GM12801 (cell line): ENCODE measurements around the gene CNTROB.

ENCODE experiments used
- TF ChIP-seq, protein P1 (sequence below): IDR thresholded peaks from one replicate; pipeline ENCODE4 v1.5.1; 2011; ENCODE audit warnings: control low read depth; ENCODE audit not compliant: insufficient read length; ENCODE audit errors: extremely low read depth

Gene CNTROB

GRCh38 chr17:7897090-7897489, 34.9 kb upstream of the CNTROB start:
- TF ChIP-seq, protein P1, sequence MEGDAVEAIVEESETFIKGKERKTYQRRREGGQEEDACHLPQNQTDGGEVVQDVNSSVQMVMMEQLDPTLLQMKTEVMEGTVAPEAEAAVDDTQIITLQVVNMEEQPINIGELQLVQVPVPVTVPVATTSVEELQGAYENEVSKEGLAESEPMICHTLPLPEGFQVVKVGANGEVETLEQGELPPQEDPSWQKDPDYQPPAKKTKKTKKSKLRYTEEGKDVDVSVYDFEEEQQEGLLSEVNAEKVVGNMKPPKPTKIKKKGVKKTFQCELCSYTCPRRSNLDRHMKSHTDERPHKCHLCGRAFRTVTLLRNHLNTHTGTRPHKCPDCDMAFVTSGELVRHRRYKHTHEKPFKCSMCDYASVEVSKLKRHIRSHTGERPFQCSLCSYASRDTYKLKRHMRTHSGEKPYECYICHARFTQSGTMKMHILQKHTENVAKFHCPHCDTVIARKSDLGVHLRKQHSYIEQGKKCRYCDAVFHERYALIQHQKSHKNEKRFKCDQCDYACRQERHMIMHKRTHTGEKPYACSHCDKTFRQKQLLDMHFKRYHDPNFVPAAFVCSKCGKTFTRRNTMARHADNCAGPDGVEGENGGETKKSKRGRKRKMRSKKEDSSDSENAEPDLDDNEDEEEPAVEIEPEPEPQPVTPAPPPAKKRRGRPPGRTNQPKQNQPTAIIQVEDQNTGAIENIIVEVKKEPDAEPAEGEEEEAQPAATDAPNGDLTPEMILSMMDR, result no peak

DNA sequence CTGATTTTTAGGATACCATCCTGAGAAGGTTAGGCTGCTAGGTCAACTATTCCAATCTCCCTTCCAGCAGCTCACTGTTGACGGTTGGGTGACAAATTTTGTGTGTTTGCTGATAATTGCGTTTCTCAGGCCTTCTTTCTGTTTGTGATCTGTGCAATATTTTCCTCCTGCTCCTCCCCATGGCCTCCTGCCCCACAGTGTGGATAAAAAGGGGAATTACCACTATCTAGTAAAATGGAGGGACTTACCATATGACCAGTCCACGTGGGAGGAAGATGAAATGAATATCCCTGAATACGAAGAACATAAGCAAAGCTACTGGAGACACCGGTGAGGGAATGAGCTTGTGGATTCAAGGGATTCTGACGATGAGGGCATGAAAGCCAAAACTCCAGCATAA, 34.2 kb upstream of the CNTROB start:
- TF ChIP-seq, protein P1, result no peak

DNA sequence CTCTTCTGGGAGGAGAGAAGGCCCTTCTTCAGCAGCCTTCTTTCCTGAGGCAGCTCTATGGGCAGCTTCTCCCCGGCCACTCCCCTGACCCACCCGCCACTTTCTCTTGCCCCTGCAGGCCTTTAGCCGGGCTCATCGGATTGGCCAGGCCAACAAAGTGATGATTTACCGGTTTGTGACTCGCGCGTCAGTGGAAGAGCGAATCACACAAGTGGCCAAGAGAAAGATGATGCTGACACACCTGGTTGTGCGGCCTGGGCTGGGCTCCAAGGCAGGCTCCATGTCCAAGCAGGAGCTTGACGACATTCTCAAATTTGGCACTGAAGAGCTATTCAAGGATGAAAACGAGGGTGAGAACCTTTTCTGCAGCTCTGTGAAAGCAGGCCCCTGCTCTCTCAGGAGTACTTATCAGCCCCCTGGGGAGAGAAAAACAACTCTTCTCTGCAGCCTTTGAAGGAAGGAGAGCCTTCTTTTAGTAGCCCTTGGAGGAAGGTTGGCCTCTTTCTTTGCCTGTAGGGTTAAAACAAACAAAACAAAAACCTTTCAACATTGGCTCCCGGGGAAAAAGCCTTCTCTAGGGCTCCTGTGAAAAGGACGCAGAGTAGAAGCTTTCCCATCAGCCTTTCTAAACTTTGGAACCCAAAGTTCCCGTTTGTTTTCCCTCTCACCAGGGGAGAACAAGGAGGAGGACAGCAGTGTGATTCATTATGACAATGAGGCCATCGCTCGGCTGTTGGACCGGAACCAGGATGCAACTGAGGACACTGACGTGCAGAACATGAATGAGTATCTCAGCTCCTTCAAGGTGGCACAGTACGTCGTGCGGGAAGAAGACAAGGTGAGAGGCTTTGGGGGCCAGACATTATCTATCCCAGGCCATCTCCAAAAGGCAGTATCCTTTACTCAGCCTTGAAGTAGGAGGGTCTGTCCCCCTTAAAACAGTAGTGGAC, 28.6 kb upstream of the CNTROB start:
- TF ChIP-seq, protein P1, result no peak

DNA sequence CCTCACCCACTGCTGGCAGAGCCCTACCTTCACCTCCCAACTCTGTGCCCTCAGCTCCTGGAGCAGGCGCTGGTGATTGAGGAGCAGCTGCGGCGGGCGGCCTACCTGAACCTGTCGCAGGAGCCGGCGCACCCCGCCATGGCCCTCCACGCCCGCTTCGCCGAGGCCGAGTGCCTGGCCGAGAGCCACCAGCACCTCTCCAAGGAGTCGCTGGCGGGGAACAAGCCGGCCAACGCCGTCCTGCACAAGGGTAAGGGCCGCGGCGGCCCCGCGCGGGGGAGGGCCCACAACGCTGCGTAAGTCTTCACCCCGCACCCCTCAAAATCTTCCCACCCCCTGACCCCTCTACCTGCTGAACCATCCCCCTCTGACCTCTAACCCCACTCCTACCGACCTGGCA, 22.9 kb upstream of the CNTROB start:
- TF ChIP-seq, protein P1, result no peak

DNA sequence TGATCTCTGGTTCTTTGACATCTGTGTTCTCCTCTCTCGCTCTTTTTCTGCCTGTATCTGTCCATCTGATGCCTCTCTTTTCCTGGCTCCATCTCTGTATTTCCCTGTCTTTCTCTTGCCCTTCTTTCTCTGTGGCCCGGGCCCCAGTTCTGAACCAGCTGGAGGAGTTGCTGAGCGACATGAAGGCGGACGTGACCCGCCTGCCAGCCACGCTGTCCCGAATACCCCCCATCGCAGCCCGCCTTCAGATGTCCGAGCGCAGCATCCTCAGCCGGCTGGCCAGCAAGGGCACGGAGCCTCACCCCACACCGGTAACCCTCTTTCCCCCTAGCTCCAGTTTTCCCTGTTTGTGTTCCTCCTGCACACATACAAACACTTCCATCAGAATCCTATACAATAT, 21.7 kb upstream of the CNTROB start:
- TF ChIP-seq, protein P1, result no peak

DNA sequence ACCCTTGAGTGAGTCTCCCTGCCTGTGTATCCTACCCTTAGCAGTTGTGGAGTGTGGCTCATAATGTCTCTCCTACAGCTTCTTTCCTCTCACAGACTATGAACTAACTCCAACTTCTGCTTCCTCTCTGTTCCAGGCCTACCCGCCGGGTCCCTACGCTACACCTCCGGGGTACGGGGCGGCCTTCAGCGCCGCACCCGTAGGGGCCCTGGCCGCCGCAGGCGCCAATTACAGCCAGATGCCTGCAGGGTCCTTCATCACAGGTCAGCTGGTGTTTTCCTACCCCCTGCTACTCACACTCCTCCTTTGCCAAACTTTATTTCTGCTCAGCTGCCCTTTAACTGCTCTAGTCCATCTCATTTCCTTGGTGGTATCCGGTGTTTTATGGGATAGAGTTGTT, 21.3 kb upstream of the CNTROB start:
- TF ChIP-seq, protein P1, result no peak

DNA sequence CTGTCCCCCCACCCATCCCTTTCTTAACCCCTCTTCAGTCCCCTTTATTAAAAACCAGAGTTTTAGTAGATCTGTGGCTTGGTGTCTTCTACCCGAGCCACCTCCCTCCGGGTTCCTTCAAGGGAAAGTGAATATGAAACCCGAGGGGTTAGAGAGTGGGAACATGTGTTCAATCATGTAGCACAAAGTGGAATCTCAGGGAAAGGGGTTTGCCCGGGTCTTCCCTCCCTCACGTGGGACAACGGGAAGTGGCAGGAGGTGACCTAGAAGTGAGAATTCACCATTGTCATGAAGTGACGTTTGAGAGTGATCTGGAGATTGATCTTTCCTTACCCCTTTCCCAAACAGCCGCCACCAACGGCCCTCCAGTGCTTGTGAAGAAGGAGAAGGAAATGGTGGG, 20.9 kb upstream of the CNTROB start:
- TF ChIP-seq, protein P1, result no peak
